ENCODE results near the gene NTSR2. TPM values are rescaled to one million over a fixed set of nuclear protein-coding genes. Genes with fewer than 3 reads are reported as not detected.

Gene NTSR2
- total and polyA plus RNA-seq, 10 of the 15 experiments (the other 5 are each of a cell fraction or from before 2014, with no cell fraction given) = not detected

- ATAC-seq = no peak
- WGBS (ENCODE audit: insufficient coverage, insufficient replicate concordance, low lambda C conversion rate, missing lambda C conversion rate) = 40% methylated on average over 3 of the region's 3 CpGs
- no peaks in the 10 kb centered on the region for H3K36me3 ChIP-seq (ENCODE audit: control insufficient read depth in 2 of 2, insufficient read depth in 2 of 2, low read length in 1 of 2)
- no peak for FAIRE-seq
- no peak overlapping the region for H3K4me3 ChIP-seq
- peaks cover 2 to 4% of the 10 kb centered on the region in 2 experiments; a peak in 2 of 4 replicates for H3K27me3 ChIP-seq (replicated peaks in 1 of 2; ENCODE audit: control insufficient read depth in 2 of 2, insufficient read depth in 2 of 2, low read length in 1 of 2)
- in situ Hi-C loops (cut with MboI) (no loop called here), intact Hi-C loops (cut with micrococcal nuclease; ENCODE audit: unreplicated experiment) (no loop called here)
- H2AFZ ChIP-seq (ENCODE audit: control insufficient read depth, low read depth, low read length) = no peak overlapping the region
- H3K9ac ChIP-seq (ENCODE audit: control insufficient read depth, insufficient read depth, low read length) = no peak overlapping the region
- H3K9me3 ChIP-seq (replicated peaks; ENCODE audit: control insufficient read depth, insufficient read depth, low read length) = no peaks in the 10 kb centered on the region; the same call in 2 of the 3 replicates
- ChIA-PET CTCF (interaction anchor here (0.7 to 1.2 kb wide), 2 partner anchors 16 to 18 kb away, joined by 3 to 4 read pairs; no protein-coding TSS in a partner anchor), POLR2A (no interaction called here), SMC1A (ENCODE audit: uncharacterized antibody, unreplicated experiment) (interaction anchor here (0.5 to 1.6 kb wide), 3 partner anchors 9 to 118 kb away, joined by 3 read pairs; no protein-coding TSS in a partner anchor), RAD21 (ENCODE audit: unreplicated experiment) (interaction anchor here (1.6 kb wide), 1 partner anchor 69 kb away, joined by 5 read pairs; no protein-coding TSS in a partner anchor)
- no peaks in the 10 kb centered on the region for H3K4me1 ChIP-seq (ENCODE audit: control insufficient read depth, insufficient read depth, low read length)
- DNase-seq (ENCODE audit: low read depth, low spot score) = no peak
- H3K27ac ChIP-seq (ENCODE audit: control insufficient read depth, insufficient read depth) = no peak overlapping the region
- H3K79me2 ChIP-seq (ENCODE audit: control insufficient read depth, insufficient read depth, low read length) = no peaks in the 10 kb centered on the region
- no peaks in the 10 kb centered on the region for H4K20me1 ChIP-seq (ENCODE audit: control insufficient read depth, insufficient read depth)
- no TSS peak for BruUV-seq (replicated peaks)
- TF ChIP-seq IRF4 (IDR thresholded peaks at IDR 0.05; ENCODE audit: low read depth, low read length) = no peak
- no peak for TF ChIP-seq KLF5 (IDR thresholded peaks at IDR 0.05; ENCODE audit: partially characterized antibody)
- TF ChIP-seq RELB (IDR thresholded peaks at IDR 0.05; ENCODE audit: low read depth) = no peak
- TF ChIP-seq EP300 (IDR thresholded peaks at IDR 0.05; ENCODE audit: borderline replicate concordance in 1 of 2, control insufficient read depth in 1 of 2, low read depth in 2 of 2, low read length in 2 of 2) = no peak
- no peak for TF ChIP-seq IRF3 (IDR thresholded peaks at IDR 0.05)
- TF ChIP-seq CREM (IDR thresholded peaks at IDR 0.05; ENCODE audit: low read depth) = no peak
- no peak for TF ChIP-seq GATAD2B (conservative IDR thresholded peaks at IDR 0.05; ENCODE audit: low read depth)
- no peak for TF ChIP-seq NFYB (IDR thresholded peaks at IDR 0.05; ENCODE audit: insufficient read depth, low read depth, low read length)
- TF ChIP-seq PBX3 (IDR thresholded peaks at IDR 0.05; ENCODE audit: insufficient replicate concordance, low read depth, low read length) = no peak
- TF ChIP-seq POLR2A (IDR thresholded peaks at IDR 0.05; ENCODE audit: low read depth, low read length) = no peak
- TF ChIP-seq CBX3 (IDR thresholded peaks at IDR 0.05; ENCODE audit: borderline replicate concordance, low read depth) = no peak
- no peak overlapping the region for H3K4me2 ChIP-seq (ENCODE audit: control insufficient read depth, insufficient read depth)
Measured at GRCh38 chr2:11710632-11711353, 40.8 kb upstream of the NTSR2 start.
